ENCODE results near the gene GPR173. TPM values are rescaled to one million over a fixed set of nuclear protein-coding genes. Genes with fewer than 3 reads are reported as not detected.

The GPR173 gene
- total RNA-seq, 1 donor from 2014 or later, result 4.8 TPM

- Histone ChIP-seq H3K27me3 (ENCODE audit: control insufficient read depth, insufficient read depth, low read length) (no peaks in the 10 kb centered on the region), H3K36me3 (ENCODE audit: control insufficient read depth, insufficient read depth, low read length) (no peaks in the 10 kb centered on the region), H3K4me3 (ENCODE audit: low read depth, low read length) (no peak overlapping the region)
- TF ChIP-seq CTCF (IDR thresholded peaks at IDR 0.05; ENCODE audit: insufficient read depth, low read length, poor library complexity, severe bottlenecking), result no peak
- no peak for DNase-seq (ENCODE audit: low read depth)
These were observed 38.8 kb downstream of the GPR173 start for GRCh38 chrX:53087388-53087831.

GRCh38 chrX:53088136-53088974, 39.8 kb downstream of the GPR173 start:
- no peak for TF ChIP-seq CTCF (IDR thresholded peaks at IDR 0.05; ENCODE audit: insufficient read depth, low read length, poor library complexity, severe bottlenecking)
- Histone ChIP-seq H3K4me3 (ENCODE audit: low read depth, low read length) (peak overlapping the region; percentile 36), H3K36me3 (ENCODE audit: control insufficient read depth, insufficient read depth, low read length) (no peaks in the 10 kb centered on the region), H3K27me3 (ENCODE audit: control insufficient read depth, insufficient read depth, low read length) (no peaks in the 10 kb centered on the region)
- DNase-seq (ENCODE audit: low read depth), result peak; percentile 32

- no peaks in the 10 kb centered on the region for H3K27me3 ChIP-seq (ENCODE audit: control insufficient read depth, insufficient read depth, low read length)
- H3K36me3 ChIP-seq (ENCODE audit: control insufficient read depth, insufficient read depth, low read length), result no peaks in the 10 kb centered on the region
- no peak for DNase-seq (ENCODE audit: low read depth)
- peak overlapping the region; percentile 36 for H3K4me3 ChIP-seq (ENCODE audit: low read depth, low read length)
- peak; percentile 77 for TF ChIP-seq CTCF (IDR thresholded peaks at IDR 0.05; ENCODE audit: insufficient read depth, low read length, poor library complexity, severe bottlenecking)
These were observed 40.7 kb downstream of the GPR173 start for GRCh38 chrX:53089224-53089842.

DNA sequence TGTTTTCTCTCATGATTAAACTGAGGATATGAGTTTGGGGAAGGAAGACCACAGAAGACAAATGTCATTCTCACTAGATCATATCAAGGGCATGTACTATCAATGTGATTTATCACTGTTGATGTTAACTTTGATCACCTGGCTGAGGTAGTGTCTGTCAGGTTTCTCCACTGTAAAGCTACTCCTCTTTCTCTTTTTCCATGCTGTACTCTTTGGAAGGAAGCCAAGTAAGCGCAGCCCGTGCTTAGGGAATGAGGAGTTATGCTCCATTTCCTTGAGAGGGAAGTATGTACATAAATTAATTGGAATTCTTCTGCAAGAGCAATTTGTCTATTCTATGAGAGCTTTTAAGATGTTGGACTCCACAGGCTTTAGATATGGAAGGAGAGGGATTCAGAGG, 41.3 kb downstream of the GPR173 start:
- Histone ChIP-seq H3K27me3 (ENCODE audit: control insufficient read depth, insufficient read depth, low read length) (no peaks in the 10 kb centered on the region), H3K36me3 (ENCODE audit: control insufficient read depth, insufficient read depth, low read length) (no peaks in the 10 kb centered on the region), H3K4me3 (ENCODE audit: low read depth, low read length) (no peak overlapping the region)
- no peak for TF ChIP-seq CTCF (IDR thresholded peaks at IDR 0.05; ENCODE audit: insufficient read depth, low read length, poor library complexity, severe bottlenecking)
- DNase-seq (ENCODE audit: low read depth), result no peak

GRCh38 chrX:53091354-53091753, 42.8 kb downstream of the GPR173 start:
- H3K4me3 ChIP-seq (ENCODE audit: low read depth, low read length), result no peak overlapping the region
- H3K27me3 ChIP-seq (ENCODE audit: control insufficient read depth, insufficient read depth, low read length), result no peaks in the 10 kb centered on the region
- no peaks in the 10 kb centered on the region for H3K36me3 ChIP-seq (ENCODE audit: control insufficient read depth, insufficient read depth, low read length)
- TF ChIP-seq CTCF (IDR thresholded peaks at IDR 0.05; ENCODE audit: insufficient read depth, low read length, poor library complexity, severe bottlenecking), result no peak
- DNase-seq (ENCODE audit: low read depth), result no peak
